ENCODE data around the gene LYZL2. TPM values are rescaled to one million over a fixed set of nuclear protein-coding genes. Genes with fewer than 3 reads are reported as not detected.
"Not testable (repeated sequence)": the region's sequence is repeated elsewhere in the genome, so short reads cannot be mapped to it uniquely, and the experiment has no call there.

Gene LYZL2
- total RNA-seq, 1 experiment from 2014 or later, result not detected

DNA sequence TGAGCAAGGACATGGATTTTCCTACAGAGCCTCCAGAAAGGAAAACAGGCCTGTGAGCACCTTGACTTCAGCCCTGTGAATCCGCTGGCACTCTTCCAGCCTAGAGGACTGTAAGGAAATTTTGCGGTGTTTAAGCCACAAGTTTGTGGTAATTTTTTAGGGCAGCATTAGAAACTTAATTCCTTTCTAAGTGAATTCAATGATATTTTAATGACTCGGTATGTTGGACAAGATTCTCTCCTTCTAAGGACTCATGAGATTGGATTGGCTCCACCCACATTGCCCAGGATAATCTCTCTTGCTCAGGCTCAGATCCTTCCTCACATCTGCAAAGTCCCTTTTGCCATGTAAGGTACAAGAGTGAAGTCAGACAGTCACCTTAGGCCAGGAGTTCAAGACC is 4.5 kb downstream of the LYZL2 start:
- ChIA-PET POLR2A (no interaction called here), CTCF (no interaction called here)
- H3K27ac Mint-ChIP-seq (ENCODE audit: low read depth, unreplicated experiment), result no peak overlapping the region
- no peaks in the 10 kb centered on the region for H3K27me3 Mint-ChIP-seq (ENCODE audit: insufficient read depth, unreplicated experiment)
- H3K4me3 Mint-ChIP-seq (ENCODE audit: unreplicated experiment), result no peak overlapping the region
- no peak for DNase-seq (ENCODE audit: unreplicated experiment)
- H3K36me3 Mint-ChIP-seq (ENCODE audit: insufficient read depth, unreplicated experiment), result no peaks in the 10 kb centered on the region
- BruUV-seq (replicated peaks), result no TSS peak
- intact Hi-C loops (cut with micrococcal nuclease), result no loop called here
- H3K9me3 Mint-ChIP-seq (ENCODE audit: unreplicated experiment), result no peaks in the 10 kb centered on the region
- TF ChIP-seq, protein P1, sequence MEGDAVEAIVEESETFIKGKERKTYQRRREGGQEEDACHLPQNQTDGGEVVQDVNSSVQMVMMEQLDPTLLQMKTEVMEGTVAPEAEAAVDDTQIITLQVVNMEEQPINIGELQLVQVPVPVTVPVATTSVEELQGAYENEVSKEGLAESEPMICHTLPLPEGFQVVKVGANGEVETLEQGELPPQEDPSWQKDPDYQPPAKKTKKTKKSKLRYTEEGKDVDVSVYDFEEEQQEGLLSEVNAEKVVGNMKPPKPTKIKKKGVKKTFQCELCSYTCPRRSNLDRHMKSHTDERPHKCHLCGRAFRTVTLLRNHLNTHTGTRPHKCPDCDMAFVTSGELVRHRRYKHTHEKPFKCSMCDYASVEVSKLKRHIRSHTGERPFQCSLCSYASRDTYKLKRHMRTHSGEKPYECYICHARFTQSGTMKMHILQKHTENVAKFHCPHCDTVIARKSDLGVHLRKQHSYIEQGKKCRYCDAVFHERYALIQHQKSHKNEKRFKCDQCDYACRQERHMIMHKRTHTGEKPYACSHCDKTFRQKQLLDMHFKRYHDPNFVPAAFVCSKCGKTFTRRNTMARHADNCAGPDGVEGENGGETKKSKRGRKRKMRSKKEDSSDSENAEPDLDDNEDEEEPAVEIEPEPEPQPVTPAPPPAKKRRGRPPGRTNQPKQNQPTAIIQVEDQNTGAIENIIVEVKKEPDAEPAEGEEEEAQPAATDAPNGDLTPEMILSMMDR (IDR thresholded peaks at IDR 0.05; ENCODE audit: unreplicated experiment), result no peak
- no peaks in the 10 kb centered on the region for H3K4me1 Mint-ChIP-seq (ENCODE audit: insufficient read depth, unreplicated experiment)

DNA sequence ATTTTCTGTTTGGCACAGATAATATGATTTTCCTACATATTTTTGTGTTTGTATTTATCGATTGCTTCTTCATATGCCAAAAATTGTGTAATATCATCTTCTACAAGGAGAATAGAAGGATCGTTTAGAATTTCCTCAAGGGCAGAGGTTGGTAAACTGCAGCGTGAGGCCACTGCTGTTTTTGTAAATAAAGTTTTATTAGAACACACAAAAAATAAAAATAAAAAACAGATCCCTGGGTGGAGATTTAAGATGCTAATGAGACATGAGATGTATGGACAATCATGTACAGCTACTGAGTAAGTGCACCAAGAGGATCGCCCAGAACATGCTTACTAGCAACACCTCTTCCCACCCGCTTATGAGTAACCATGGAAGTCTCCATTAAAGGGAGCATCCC is 9.6 kb downstream of the LYZL2 start:
- CTCF ChIA-PET, result no interaction called here
- DNase-seq (ENCODE audit: unreplicated experiment), result no peak
- H3K4me3 Mint-ChIP-seq (ENCODE audit: unreplicated experiment), result no peak overlapping the region
- H3K27ac Mint-ChIP-seq (ENCODE audit: low read depth, unreplicated experiment), result no peak overlapping the region
- no TSS peak for BruUV-seq (replicated peaks)
- TF ChIP-seq, protein P1 (IDR thresholded peaks at IDR 0.05; ENCODE audit: unreplicated experiment), result no peak
- no peaks in the 10 kb centered on the region for H3K4me1 Mint-ChIP-seq (ENCODE audit: insufficient read depth, unreplicated experiment)
- POLR2A ChIA-PET, result no interaction called here
- H3K36me3 Mint-ChIP-seq (ENCODE audit: insufficient read depth, unreplicated experiment), result no peaks in the 10 kb centered on the region
- no peaks in the 10 kb centered on the region for H3K9me3 Mint-ChIP-seq (ENCODE audit: unreplicated experiment)
- intact Hi-C loops (cut with micrococcal nuclease), result no loop called here
- H3K27me3 Mint-ChIP-seq (ENCODE audit: insufficient read depth, unreplicated experiment), result no peaks in the 10 kb centered on the region

DNA sequence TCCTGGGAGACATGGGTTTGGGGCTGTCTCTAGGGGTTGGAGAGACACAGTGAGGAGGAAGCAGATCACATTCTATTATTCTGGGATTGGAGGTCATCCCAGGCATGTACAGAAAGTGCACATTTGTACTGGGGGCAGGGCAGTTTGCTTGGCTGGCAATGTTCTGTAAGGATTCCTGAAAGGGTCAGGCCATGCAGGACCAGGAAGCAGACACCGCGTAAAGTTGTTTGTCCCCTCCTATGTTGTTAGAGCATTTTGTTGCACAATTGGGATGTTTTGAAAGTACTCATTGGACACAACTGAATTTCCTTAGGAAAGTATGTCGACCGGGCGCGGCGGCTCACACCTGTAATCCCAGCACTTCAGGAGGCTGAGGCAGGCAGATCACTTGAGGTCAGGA is 12.5 kb downstream of the LYZL2 start:
- TF ChIP-seq, protein P1 (IDR thresholded peaks at IDR 0.05; ENCODE audit: unreplicated experiment), result no peak
- H3K9me3 Mint-ChIP-seq (ENCODE audit: unreplicated experiment), result no peaks in the 10 kb centered on the region
- H3K4me3 Mint-ChIP-seq (ENCODE audit: unreplicated experiment), result no peak overlapping the region
- H3K36me3 Mint-ChIP-seq (ENCODE audit: insufficient read depth, unreplicated experiment), result no peaks in the 10 kb centered on the region
- no TSS peak for BruUV-seq (replicated peaks)
- no peak for DNase-seq (ENCODE audit: unreplicated experiment)
- POLR2A ChIA-PET, result no interaction called here
- intact Hi-C loops (cut with micrococcal nuclease), result no loop called here
- H3K27ac Mint-ChIP-seq (ENCODE audit: low read depth, unreplicated experiment), result no peak overlapping the region
- H3K4me1 Mint-ChIP-seq (ENCODE audit: insufficient read depth, unreplicated experiment), result no peaks in the 10 kb centered on the region
- CTCF ChIA-PET, result no interaction called here
- H3K27me3 Mint-ChIP-seq (ENCODE audit: insufficient read depth, unreplicated experiment), result no peaks in the 10 kb centered on the region

GRCh38 chr10:30611041-30611440 is 18.5 kb downstream of the LYZL2 start:
- BruUV-seq (replicated peaks); H3K27ac Mint-ChIP-seq (ENCODE audit: low read depth, unreplicated experiment); H3K27me3 Mint-ChIP-seq (ENCODE audit: insufficient read depth, unreplicated experiment); POLR2A ChIA-PET; H3K9me3 Mint-ChIP-seq (ENCODE audit: unreplicated experiment); H3K4me1 Mint-ChIP-seq (ENCODE audit: insufficient read depth, unreplicated experiment); H3K4me3 Mint-ChIP-seq (ENCODE audit: unreplicated experiment); DNase-seq (ENCODE audit: unreplicated experiment); intact Hi-C loops (cut with micrococcal nuclease); H3K36me3 Mint-ChIP-seq (ENCODE audit: insufficient read depth, unreplicated experiment): not testable (repeated sequence)
- CTCF ChIA-PET, result interaction anchor here (0.7 kb wide), 1 partner anchor 20 kb away, joined by 3 read pairs; no protein-coding TSS in a partner anchor

DNA sequence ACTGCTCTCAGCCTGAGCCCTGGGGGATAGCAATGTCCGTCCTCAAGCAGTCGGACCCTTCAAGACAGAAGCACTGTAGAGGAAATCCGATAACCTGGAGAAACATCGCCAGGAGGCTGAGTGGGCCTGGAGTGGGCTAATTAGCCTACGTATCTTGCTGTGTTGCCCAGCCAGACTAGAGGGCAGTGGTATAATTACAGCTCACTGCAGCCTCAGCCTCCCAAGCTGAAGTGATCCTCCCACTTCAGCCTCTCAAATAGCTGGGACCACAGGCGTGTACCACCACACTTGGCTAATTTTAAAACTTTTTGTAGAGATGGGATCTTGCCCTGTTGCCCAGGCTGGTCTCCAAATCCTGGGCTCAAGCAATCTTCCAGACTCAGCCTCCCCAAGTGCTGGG is 21.7 kb downstream of the LYZL2 start:
- ChIA-PET CTCF (interaction anchor here (0.7 to 1.4 kb wide), 3 partner anchors 32 to 239 kb away, joined by 3 to 5 read pairs (median 3); no protein-coding TSS in a partner anchor), POLR2A (no interaction called here)
- no TSS peak for BruUV-seq (replicated peaks)

More for the DNA sequence above, 21.7 kb downstream of the LYZL2 start:
- H3K4me3 Mint-ChIP-seq (ENCODE audit: unreplicated experiment), result no peak overlapping the region
- no peak overlapping the region for H3K27ac Mint-ChIP-seq (ENCODE audit: low read depth, unreplicated experiment)
- H3K36me3 Mint-ChIP-seq (ENCODE audit: insufficient read depth, unreplicated experiment), result no peaks in the 10 kb centered on the region
- H3K27me3 Mint-ChIP-seq (ENCODE audit: insufficient read depth, unreplicated experiment), result no peaks in the 10 kb centered on the region
- H3K9me3 Mint-ChIP-seq (ENCODE audit: unreplicated experiment), result no peaks in the 10 kb centered on the region
- intact Hi-C loops (cut with micrococcal nuclease), result no loop called here
- TF ChIP-seq, protein P1 (IDR thresholded peaks at IDR 0.05; ENCODE audit: unreplicated experiment), result no peak
- no peak for DNase-seq (ENCODE audit: unreplicated experiment)
- H3K4me1 Mint-ChIP-seq (ENCODE audit: insufficient read depth, unreplicated experiment), result peaks cover 7% of the 10 kb centered on the region

Data from MCF 10A (cell line).